ENCODE results near the gene ITGA6.

The ITGA6 gene

DNA sequence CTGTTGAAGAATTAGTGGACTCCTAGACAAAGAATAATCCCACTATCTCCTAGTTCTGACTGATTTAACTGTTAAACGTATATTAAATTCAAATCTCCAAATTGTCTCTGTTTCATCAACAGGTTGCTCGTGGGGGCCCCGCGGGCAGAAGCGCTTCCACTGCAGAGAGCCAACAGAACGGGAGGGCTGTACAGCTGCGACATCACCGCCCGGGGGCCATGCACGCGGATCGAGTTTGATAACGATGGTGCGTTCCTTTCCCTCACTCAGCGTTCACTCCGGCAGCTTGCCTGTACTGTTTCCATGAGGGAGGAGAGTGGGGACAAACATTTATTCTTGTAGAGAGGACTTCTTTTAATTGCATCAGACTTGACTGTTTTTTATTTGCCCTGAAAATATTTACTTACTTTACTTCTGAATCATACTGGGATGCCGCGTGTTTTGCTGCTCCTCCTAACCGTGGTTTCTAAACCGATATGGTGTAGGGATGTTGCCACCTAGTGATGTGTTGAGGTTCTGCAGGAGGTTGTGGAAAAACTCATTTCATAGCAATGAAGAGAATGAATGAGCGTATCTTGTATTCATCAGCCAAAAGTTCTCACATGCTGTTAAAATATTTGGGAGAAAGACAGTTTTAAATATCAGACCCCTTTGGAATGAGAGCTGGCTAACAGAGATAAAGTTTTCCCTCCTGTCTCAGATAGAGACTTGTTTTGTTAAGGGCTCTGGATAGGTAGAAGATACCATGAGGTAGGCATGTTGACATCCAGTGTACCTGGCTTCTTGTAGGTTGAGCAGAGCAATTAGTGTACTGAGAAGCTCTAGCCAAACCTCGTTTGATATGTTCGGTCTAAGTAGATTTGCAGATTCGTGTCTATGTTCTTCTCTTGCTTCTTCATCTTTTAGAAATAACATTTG, 38.3 kb downstream of the ITGA6 start:
- Mint-ChIP-seq H3K4me1 (peaks cover 53% of the 10 kb centered on the region), H3K27ac (ENCODE audit: low read depth) (peak overlapping the region; percentile 1), H3K4me3 (peak overlapping the region; percentile 3), H3K9me3 (no peaks in the 10 kb centered on the region), H3K27me3 (no peaks in the 10 kb centered on the region), H3K36me3 (ENCODE audit: insufficient read depth) (peaks cover 17% of the 10 kb centered on the region)
- ATAC-seq (replicated peaks; ENCODE audit: extremely low read depth, poor library complexity, severe bottlenecking), result no peak
- peak; percentile 50 to 63 for DNase-seq (ENCODE audit: low spot score in 2 of 2)

DNA sequence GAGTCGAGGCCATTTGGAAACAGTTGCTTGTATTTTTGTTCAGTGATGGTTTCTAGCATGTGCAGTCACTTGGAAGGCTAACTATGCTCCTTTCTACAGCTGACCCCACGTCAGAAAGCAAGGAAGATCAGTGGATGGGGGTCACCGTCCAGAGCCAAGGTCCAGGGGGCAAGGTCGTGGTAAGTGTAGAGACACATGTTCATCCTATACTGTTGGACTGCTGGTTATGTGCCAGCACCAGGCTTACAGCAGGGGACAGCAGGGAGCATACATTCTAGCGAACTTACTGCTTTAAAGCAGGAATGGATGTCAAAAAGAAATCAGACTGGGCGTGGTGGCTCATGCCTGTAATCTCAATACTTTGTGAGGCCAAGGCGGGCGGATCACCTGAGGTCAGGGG, 40.0 kb downstream of the ITGA6 start:
- H3K27ac Mint-ChIP-seq (ENCODE audit: low read depth), result no peak overlapping the region
- H3K27me3 Mint-ChIP-seq, result no peaks in the 10 kb centered on the region
- ATAC-seq (replicated peaks; ENCODE audit: extremely low read depth, poor library complexity, severe bottlenecking), result no peak
- no peak for DNase-seq (ENCODE audit: low spot score in 2 of 2)
- no peak overlapping the region for H3K4me3 Mint-ChIP-seq
- peaks cover 37% of the 10 kb centered on the region for H3K4me1 Mint-ChIP-seq
- H3K9me3 Mint-ChIP-seq, result no peaks in the 10 kb centered on the region
- H3K36me3 Mint-ChIP-seq (ENCODE audit: insufficient read depth), result peaks cover 23% of the 10 kb centered on the region

DNA sequence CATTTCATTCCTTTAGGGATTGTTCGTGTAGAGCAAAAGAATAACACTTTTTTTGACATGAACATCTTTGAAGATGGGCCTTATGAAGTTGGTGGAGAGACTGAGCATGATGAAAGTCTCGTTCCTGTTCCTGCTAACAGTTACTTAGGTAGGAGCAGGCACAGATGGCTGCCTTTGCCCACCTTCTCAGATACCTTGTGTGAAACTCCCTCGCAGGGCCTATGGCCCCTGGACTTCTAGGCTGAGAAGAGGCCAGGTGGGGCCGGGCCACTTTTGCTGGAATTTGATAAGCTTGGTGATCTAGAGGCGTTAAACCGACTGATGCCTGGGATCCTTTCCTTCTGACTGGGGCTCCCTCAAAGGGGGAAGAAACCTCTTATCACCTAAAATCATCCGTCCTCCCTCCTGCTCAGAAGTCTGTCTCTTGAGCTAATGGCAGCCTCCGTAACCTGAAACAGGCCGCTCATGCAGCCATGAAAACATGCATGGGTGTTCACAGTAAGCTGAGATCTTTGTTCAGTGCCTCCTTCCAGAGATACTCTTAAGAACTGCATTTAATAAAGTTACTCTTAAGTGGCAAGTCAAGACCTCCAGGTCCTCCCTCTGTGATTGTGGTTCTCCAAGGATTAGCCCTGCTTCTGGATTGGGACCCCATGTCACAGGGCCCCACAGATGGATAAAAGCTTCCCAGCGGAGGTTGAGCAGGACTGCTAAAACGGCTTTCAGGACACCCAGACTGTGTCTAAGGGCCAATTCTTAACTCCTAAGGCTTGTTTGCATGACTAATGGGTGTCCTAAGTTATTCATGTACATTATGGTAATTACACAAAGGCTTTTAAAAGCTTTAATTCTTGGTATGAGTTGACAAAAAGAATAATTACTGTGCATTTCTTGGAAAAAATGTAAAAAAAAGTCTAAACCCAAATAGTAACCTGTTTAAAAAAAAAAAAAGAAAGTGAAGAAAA, 43.9 kb downstream of the ITGA6 start:
- no peak overlapping the region for H3K27ac Mint-ChIP-seq (ENCODE audit: low read depth)
- H3K27me3 Mint-ChIP-seq, result no peaks in the 10 kb centered on the region
- H3K9me3 Mint-ChIP-seq, result no peaks in the 10 kb centered on the region
- peaks cover 38% of the 10 kb centered on the region for H3K36me3 Mint-ChIP-seq (ENCODE audit: insufficient read depth)
- DNase-seq (ENCODE audit: low spot score in 2 of 2), result no peak
- ATAC-seq (replicated peaks; ENCODE audit: extremely low read depth, poor library complexity, severe bottlenecking), result no peak
- peaks cover 5% of the 10 kb centered on the region for H3K4me1 Mint-ChIP-seq
- no peak overlapping the region for H3K4me3 Mint-ChIP-seq

GRCh38 chr2:172472446-172473033, 45.2 kb downstream of the ITGA6 start:
- no peak overlapping the region for H3K27ac Mint-ChIP-seq (ENCODE audit: low read depth)
- peaks cover 5% of the 10 kb centered on the region for H3K4me1 Mint-ChIP-seq
- H3K4me3 Mint-ChIP-seq, result no peak overlapping the region
- ATAC-seq (replicated peaks; ENCODE audit: extremely low read depth, poor library complexity, severe bottlenecking), result no peak
- no peak for DNase-seq (ENCODE audit: low spot score in 2 of 2)
- H3K36me3 Mint-ChIP-seq (ENCODE audit: insufficient read depth), result peaks cover 38% of the 10 kb centered on the region
- H3K9me3 Mint-ChIP-seq, result no peaks in the 10 kb centered on the region
- H3K27me3 Mint-ChIP-seq, result no peaks in the 10 kb centered on the region

DNA sequence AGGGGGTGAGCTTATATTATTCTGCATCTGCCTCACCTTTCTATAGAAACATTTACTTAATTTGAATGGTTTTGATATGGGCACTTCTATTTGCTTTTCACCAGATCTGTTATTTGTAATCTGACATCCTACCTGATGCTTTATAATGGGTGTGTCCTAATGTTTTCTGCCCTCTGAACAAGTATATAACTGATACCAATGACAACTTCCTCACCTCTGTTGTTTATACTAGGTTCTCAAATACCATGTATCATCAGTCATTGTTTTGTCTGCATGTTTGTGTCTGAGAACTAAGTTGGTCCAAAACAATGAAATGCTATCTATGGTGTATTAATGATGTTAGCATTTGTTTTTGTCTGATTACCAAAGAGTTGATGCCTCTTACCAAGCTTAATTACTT, 45.8 kb downstream of the ITGA6 start:
- no peak for ATAC-seq (replicated peaks; ENCODE audit: extremely low read depth, poor library complexity, severe bottlenecking)
- H3K9me3 Mint-ChIP-seq, result no peaks in the 10 kb centered on the region
- no peak overlapping the region for H3K4me3 Mint-ChIP-seq
- no peak overlapping the region for H3K27ac Mint-ChIP-seq (ENCODE audit: low read depth)
- no peaks in the 10 kb centered on the region for H3K27me3 Mint-ChIP-seq
- H3K36me3 Mint-ChIP-seq (ENCODE audit: insufficient read depth), result peaks cover 40% of the 10 kb centered on the region
- DNase-seq (ENCODE audit: low spot score in 2 of 2), result no peak
- H3K4me1 Mint-ChIP-seq, result peaks cover 5% of the 10 kb centered on the region

- Mint-ChIP-seq H3K27me3 (no peaks in the 10 kb centered on the region), H3K36me3 (ENCODE audit: insufficient read depth) (peaks cover 42% of the 10 kb centered on the region), H3K9me3 (no peaks in the 10 kb centered on the region), H3K27ac (ENCODE audit: low read depth) (no peak overlapping the region), H3K4me1 (peaks cover 14% of the 10 kb centered on the region), H3K4me3 (no peak overlapping the region)
- no peak for ATAC-seq (replicated peaks; ENCODE audit: extremely low read depth, poor library complexity, severe bottlenecking)
- DNase-seq (ENCODE audit: low spot score in 2 of 2), result no peak
Observed at GRCh38 chr2:172478353-172478752, 51.0 kb downstream of the ITGA6 start.

DNA sequence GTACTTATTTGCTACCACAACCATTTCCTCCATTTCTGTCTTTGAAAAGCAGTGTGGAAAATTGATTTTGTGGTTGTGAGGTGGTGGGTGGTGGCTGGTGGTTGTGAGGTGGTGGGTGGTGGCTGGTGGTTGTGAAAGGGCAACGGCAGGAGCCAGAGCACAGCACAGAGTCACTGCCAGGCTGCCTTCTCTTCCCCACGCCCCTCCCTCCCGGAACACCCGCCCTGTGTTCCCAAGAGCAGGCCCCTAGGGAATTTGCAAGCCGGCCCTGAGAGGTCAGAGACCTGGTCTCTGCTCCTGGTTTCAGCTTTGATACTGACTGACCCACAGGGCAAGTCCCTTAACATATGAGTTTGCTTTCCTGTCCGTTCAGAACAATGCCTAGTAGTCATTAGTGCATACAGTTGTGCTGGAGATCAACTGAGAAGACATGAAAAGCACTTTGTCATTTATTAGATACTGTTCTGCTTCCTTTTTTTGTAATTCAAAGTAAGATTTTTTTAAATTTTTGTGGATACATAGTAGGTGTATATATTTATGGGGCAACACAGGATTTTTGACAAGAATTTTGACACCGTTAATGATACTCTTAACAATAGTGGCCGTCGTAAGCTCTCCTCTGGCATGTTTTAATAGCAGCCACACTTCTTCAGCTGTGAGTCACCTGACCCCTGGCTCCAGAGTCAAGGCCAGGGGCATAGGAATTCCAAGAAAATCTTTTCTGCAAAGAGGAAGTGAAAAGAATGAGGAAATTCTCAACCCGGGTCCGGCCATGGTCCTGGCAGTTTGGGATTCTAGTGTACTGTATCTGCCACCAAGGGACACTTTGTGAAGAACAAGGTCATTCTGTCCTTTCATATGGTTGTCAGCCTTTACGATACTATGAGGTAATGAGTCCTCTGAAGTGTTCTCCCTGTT, 53.2 kb downstream of the ITGA6 start:
- Mint-ChIP-seq H3K4me3 (no peak overlapping the region), H3K27ac (ENCODE audit: low read depth) (peak overlapping the region; percentile 22), H3K36me3 (ENCODE audit: insufficient read depth) (peaks cover 34% of the 10 kb centered on the region), H3K27me3 (no peaks in the 10 kb centered on the region), H3K9me3 (no peaks in the 10 kb centered on the region), H3K4me1 (peaks cover 18% of the 10 kb centered on the region)
- no peak for ATAC-seq (replicated peaks; ENCODE audit: extremely low read depth, poor library complexity, severe bottlenecking)
- DNase-seq (ENCODE audit: low spot score in 2 of 2), result no peak

DNA sequence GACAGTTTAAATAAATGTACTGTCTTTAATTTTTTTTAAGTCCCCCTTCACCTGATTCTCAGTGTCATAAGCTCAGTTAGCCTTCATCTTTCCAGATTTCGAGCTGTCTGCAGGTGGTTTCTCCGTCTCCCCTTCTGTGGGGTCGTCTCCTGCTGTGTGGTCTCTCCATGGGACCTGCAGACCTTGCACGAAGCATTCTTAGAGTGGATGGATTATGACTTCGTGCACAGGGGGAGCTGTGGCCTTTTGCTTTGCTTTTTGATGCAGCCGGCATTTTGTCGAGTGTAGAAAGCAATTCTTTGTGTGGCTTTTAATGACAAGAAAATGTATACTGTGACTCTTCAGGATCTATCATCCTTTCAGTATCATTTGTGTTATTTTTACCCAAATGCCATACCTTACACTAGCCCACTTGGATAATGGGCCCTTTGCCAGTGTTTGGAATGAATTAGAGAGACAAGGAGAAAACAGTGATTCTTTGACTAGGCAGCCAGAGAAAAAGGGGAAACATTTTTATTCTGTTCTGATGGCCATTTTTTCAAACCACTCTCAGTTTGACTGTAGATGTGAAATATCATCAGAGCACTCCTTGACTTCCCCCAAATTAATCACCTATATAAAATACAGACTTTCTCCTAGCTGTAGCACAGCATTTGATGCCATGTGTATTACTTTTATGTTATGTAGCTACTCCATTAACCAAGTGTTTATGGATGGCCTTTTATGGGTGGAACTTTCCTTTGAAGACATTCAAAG, 54.3 kb downstream of the ITGA6 start:
- ATAC-seq (replicated peaks; ENCODE audit: extremely low read depth, poor library complexity, severe bottlenecking) (no peak), DNase-seq (ENCODE audit: low spot score in 2 of 2) (no peak)
- Mint-ChIP-seq H3K4me3 (no peak overlapping the region), H3K4me1 (peaks cover 18% of the 10 kb centered on the region), H3K27me3 (no peaks in the 10 kb centered on the region), H3K27ac (ENCODE audit: low read depth) (no peak overlapping the region), H3K36me3 (ENCODE audit: insufficient read depth) (peaks cover 36% of the 10 kb centered on the region), H3K9me3 (no peaks in the 10 kb centered on the region)

DNA sequence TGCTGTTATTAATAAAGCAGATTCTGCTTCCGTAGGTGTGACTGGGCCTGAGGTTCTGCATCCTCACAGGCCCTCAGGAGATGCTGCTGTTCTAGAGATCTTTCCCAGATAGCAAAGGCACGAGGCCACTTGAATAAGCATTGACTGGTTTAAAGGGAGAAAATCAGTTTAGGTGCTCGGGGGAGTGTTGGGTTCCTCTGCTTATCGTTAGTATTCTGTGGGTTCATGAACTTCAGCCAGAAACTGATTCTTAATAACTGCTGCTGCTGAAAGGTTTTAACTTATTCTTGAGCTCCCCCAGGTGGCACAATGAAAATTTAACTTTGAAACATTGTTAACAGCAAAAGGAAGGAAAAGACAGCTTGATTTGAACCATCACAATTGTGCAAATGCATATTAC, 56.9 kb downstream of the ITGA6 start:
- peaks cover 18% of the 10 kb centered on the region for H3K4me1 Mint-ChIP-seq
- no peak overlapping the region for H3K4me3 Mint-ChIP-seq
- peak overlapping the region; percentile 49 for H3K27ac Mint-ChIP-seq (ENCODE audit: low read depth)
- DNase-seq (ENCODE audit: low spot score in 2 of 2), result no peak
- H3K36me3 Mint-ChIP-seq (ENCODE audit: insufficient read depth), result peaks cover 48% of the 10 kb centered on the region
- ATAC-seq (replicated peaks; ENCODE audit: extremely low read depth, poor library complexity, severe bottlenecking), result no peak
- H3K9me3 Mint-ChIP-seq, result no peaks in the 10 kb centered on the region
- H3K27me3 Mint-ChIP-seq, result no peaks in the 10 kb centered on the region

GRCh38 chr2:172484706-172485105, 57.3 kb downstream of the ITGA6 start:
- H3K36me3 Mint-ChIP-seq (ENCODE audit: insufficient read depth), result peaks cover 48% of the 10 kb centered on the region
- no peak for ATAC-seq (replicated peaks; ENCODE audit: extremely low read depth, poor library complexity, severe bottlenecking)

GRCh38 chr2:172488556-172488955, 61.2 kb downstream of the ITGA6 start:
- H3K27ac Mint-ChIP-seq (ENCODE audit: low read depth), result no peak overlapping the region
- peaks cover 61% of the 10 kb centered on the region for H3K36me3 Mint-ChIP-seq (ENCODE audit: insufficient read depth)
- DNase-seq (ENCODE audit: low spot score in 2 of 2) (no peak), ATAC-seq (replicated peaks; ENCODE audit: extremely low read depth, poor library complexity, severe bottlenecking) (no peak)
- no peak overlapping the region for H3K4me3 Mint-ChIP-seq
- H3K9me3 Mint-ChIP-seq, result no peaks in the 10 kb centered on the region
- peaks cover 4% of the 10 kb centered on the region for H3K4me1 Mint-ChIP-seq
- no peaks in the 10 kb centered on the region for H3K27me3 Mint-ChIP-seq

More at GRCh38 chr2:172484706-172485105, 57.3 kb downstream of the ITGA6 start:
- H3K4me1 Mint-ChIP-seq, result peaks cover 14% of the 10 kb centered on the region
- no peak for DNase-seq (ENCODE audit: low spot score in 2 of 2)
- no peaks in the 10 kb centered on the region for H3K9me3 Mint-ChIP-seq
- no peak overlapping the region for H3K4me3 Mint-ChIP-seq
- no peaks in the 10 kb centered on the region for H3K27me3 Mint-ChIP-seq
- no peak overlapping the region for H3K27ac Mint-ChIP-seq (ENCODE audit: low read depth)

Measured in central memory CD8-positive, alpha-beta T cell (primary cell).